ENCODE measurements around the gene GJA1. TPM values are rescaled to one million over a fixed set of nuclear protein-coding genes. Genes with fewer than 3 reads are reported as not detected.
"Not testable (repeated sequence)": the region's sequence is repeated elsewhere in the genome, so short reads cannot be mapped to it uniquely, and the experiment has no call there.

Gene GJA1
- total and polyA plus RNA-seq, 2 of the 8 experiments (the other 6 are each of a cell fraction or from before 2014, with no cell fraction given): 468 to 795 TPM

- no peak for TF ChIP-seq TEAD4 (IDR thresholded peaks at IDR 0.05; ENCODE audit: low read depth, low read length)
Observed at GRCh38 chr6:121395736-121396135, 39.7 kb upstream of the GJA1 start (continued).

GRCh38 chr6:121397188-121397587 lies 38.3 kb upstream of the GJA1 start:
- H4K20me1 ChIP-seq (replicated peaks in 1 of 2; ENCODE audit: control insufficient read depth in 1 of 2, insufficient read depth in 2 of 2, low read length in 2 of 2); POLR2A ChIA-PET (ENCODE audit: partially characterized antibody); H2AK5ac ChIP-seq (ENCODE audit: low read depth, low read length); H2BK12ac ChIP-seq (ENCODE audit: low read depth, low read length); H3K23ac ChIP-seq (ENCODE audit: insufficient read length); H4K91ac ChIP-seq (replicated peaks; ENCODE audit: insufficient read length, low read length); DNase-seq (ENCODE audit: low read depth in 1 of 2, low spot score in 2 of 2); H3K79me1 ChIP-seq (ENCODE audit: low read depth, low read length); H4K5ac ChIP-seq (ENCODE audit: insufficient read length, low read depth, low read length); H2BK15ac ChIP-seq (ENCODE audit: low read length); H3K4me1 ChIP-seq (replicated peaks in 1 of 4; ENCODE audit: control insufficient read depth in 3 of 4, insufficient read depth in 4 of 4, low read length in 3 of 4); H3K23me2 ChIP-seq (ENCODE audit: low read depth, low read length); H2BK120ac ChIP-seq (replicated peaks; ENCODE audit: low read depth, low read length); H3K36me3 ChIP-seq (ENCODE audit: control insufficient read depth in 2 of 4, insufficient read depth in 4 of 4, low read length in 3 of 4); H2BK20ac ChIP-seq (ENCODE audit: low read length); H4K8ac ChIP-seq (ENCODE audit: extremely low read depth, insufficient read depth, low read length); H3K4me2 ChIP-seq (ENCODE audit: insufficient read depth in 1 of 2, low read depth in 2 of 2, low read length in 2 of 2); H2AFZ ChIP-seq (ENCODE audit: low read length); H3K9ac ChIP-seq (replicated peaks in 1 of 4; ENCODE audit: extremely low read depth in 1 of 4, low read depth in 3 of 4, low read length in 3 of 4); H2BK5ac ChIP-seq (ENCODE audit: low read depth, low read length); H3K9me3 ChIP-seq (ENCODE audit: insufficient read depth in 2 of 2, low read depth in 1 of 2, low read length in 1 of 2); H3K27me3 ChIP-seq (replicated peaks in 1 of 4; ENCODE audit: control insufficient read depth in 3 of 4, extremely low read depth in 1 of 4, insufficient read depth in 3 of 4, low read length in 3 of 4); H3K56ac ChIP-seq (replicated peaks; ENCODE audit: insufficient read length, low read depth, low read length); FAIRE-seq; H3K27ac ChIP-seq (ENCODE audit: low read depth, low read length); H3K79me2 ChIP-seq (ENCODE audit: control insufficient read depth in 1 of 2, insufficient read depth in 2 of 2, low read length in 2 of 2); H3K18ac ChIP-seq (ENCODE audit: extremely low read depth, low read length); H3K4me3 ChIP-seq (ENCODE audit: extremely low read depth in 1 of 4, insufficient read depth in 2 of 4, low read depth in 3 of 4, low read length in 4 of 4); H3K4ac ChIP-seq (replicated peaks; ENCODE audit: insufficient read length, low read depth, low read length); H3K14ac ChIP-seq (ENCODE audit: insufficient read length): not testable (repeated sequence)
- 86% methylated on average over 6 of the region's 6 CpGs; no CpG with 5 or more reads in 1 of the 2 experiments for WGBS, 2 experiments (ENCODE audit: extremely low coverage in 1 of 2, insufficient coverage in 1 of 2, insufficient read length in 1 of 2, insufficient replicate concordance in 2 of 2, low coverage in 1 of 2, low lambda C conversion rate in 2 of 2, missing lambda C conversion rate in 1 of 2)
- CTCF ChIA-PET (ENCODE audit: partially characterized antibody): interaction anchor here (1.0 to 1.2 kb wide), 2 partner anchors 10 to 21 kb away, joined by 3 read pairs; no protein-coding TSS in a partner anchor
